HG02970 (cell line): ENCODE data around the gene ARL5C.

Experiments used
- ATAC-seq: cut with Tn5 transposase; IDR thresholded peaks from one replicate; pipeline ENCODE4 v1.9.1; 2021; ENCODE audit warnings: mild to moderate bottlenecking, moderate library complexity, moderate number of reproducible peaks; ENCODE audit not compliant: unreplicated experiment, low FRiP score

ARL5C gene

DNA sequence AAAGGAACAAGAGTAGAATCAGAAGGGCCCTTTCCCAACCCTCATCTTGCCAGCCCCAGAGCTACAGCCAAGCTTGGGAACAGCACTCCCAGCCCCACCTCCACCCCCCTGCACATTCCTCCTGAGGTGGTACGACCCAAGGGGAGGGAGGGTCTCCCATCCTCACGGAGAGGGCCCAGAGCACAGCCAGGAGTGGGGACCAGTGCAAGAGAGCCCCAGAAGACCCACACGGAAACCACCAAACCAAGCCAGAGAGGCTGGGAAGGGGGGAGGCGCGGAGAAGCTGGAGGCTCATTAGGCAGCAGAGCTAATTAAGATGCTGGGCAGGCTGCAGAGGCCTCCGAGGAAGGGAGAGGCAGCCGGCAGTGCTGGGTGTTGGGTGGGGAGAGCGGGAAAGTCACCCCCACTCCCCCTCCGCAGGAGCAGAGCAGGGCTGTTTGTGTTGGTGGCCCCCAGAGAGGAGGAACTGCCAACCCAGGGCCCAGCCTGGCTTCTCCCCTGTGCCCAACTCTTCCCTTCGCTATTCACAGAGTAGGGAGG, 29.1 kb upstream of the ARL5C start:
- no peak for ATAC-seq

DNA sequence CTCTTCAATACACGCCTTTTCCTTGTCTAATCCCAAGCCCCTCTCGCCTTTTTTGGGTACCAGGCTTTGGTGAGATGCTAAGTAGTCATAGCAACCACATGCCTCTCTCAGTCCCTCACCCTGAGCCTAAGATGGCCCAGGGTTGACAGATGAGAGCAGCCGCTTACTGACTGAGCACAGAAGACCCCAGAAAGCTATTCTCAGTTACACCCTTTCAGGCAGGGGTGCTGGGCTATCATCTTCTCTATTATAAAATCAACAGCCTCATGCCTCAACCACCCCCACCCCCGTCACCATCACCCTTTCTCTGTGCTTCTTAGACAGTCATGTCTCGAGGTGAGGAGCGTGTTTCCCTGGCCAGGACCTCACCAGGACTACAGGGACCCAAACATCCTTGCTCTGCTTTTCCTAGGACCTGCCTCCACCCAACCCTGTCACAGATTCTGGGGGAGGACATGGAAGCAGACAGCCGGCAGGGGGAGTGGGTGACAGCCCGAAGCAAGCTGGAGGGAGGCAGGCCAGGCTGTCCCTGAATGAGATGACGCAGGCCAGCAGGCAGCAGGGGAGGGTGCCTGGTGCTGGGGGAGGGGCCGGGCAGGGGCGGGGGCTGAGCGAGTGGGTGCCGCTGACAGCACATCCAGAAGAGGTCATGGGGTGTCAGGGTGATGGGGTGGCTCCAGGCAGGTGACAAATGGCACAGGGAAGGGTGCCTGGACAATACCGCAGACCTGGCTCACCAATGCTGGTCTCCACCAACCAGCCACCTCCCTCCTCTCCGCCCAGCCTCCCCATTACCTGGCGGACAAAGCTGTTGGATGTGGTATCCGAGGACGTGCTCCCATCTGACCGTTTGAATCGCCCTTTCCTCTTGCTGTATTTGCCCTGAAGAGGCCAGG, 28.4 kb upstream of the ARL5C start:
- ATAC-seq = no peak

DNA sequence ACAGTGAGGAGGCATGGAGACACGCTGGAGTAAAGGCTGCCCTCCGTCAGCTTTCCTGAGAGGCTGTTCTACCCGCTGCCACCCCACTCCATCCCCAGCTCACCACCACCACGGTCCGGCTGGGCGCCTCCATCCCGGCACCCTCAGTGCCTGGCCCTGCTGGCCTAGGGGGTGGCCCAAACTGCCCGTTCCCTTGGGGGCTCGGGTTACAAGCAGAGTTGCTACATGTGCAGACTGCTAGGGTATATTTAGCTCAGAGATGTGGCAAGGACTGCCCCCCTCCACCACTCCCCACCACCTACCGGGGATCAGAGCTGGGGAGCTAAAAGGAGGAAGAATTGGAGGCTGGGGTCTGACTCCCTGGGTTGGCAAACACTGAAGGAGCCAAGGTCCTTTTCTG, 27.4 kb upstream of the ARL5C start:
- no peak for ATAC-seq

DNA sequence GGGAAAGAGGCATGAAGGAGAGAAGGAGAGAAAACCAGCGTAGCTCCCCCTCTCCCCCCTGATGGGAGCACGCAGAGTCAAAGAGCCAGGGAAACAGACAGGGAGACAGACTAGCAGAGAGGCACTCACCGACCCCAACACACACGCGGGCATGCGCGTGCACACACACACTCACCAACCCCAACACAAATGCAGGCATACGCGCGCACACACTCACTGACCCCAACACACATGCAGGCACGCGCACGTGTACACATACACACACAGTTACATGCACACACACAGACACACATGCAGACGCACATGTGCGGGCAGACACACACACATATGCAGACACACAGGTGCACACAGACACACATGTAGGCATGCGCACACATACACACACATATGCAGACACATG, 26.9 kb upstream of the ARL5C start:
- ATAC-seq = no peak

DNA sequence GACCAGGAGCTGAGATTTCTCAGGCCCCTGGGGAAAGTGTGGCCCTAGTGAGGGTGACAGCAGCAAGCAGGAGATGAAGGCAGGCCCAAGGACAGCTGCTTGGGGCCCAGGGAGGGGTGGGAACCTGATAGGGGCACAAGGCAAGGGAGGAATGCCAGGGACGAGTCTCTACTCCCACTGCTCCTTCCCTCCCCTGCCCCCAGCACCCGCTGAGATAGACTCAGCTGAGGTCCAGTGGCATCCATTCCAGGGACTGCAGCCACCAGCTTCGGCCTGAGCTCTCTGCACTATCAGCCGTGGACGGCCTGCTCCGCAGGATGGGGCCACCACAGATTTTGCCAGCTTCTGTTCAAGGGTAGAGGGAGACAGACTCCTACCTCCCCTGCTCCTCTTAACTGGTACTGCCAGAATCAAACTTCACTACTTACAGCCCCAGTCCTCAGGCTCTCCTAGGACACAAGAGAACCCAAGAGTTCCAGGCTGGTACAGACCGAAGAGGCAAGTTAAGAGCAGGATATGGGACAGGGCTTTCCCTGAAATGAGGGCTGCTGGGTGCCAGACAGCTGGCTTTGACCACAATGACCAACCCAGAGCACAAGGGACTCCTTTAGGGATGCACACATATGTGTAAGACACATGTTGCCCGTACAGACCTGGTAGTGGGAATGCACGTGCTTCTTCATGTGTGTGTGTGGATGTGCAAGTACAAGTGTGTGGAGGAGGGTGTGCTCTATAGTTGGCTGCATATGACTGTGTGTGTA, 26.0 kb upstream of the ARL5C start:
- ATAC-seq = no peak

DNA sequence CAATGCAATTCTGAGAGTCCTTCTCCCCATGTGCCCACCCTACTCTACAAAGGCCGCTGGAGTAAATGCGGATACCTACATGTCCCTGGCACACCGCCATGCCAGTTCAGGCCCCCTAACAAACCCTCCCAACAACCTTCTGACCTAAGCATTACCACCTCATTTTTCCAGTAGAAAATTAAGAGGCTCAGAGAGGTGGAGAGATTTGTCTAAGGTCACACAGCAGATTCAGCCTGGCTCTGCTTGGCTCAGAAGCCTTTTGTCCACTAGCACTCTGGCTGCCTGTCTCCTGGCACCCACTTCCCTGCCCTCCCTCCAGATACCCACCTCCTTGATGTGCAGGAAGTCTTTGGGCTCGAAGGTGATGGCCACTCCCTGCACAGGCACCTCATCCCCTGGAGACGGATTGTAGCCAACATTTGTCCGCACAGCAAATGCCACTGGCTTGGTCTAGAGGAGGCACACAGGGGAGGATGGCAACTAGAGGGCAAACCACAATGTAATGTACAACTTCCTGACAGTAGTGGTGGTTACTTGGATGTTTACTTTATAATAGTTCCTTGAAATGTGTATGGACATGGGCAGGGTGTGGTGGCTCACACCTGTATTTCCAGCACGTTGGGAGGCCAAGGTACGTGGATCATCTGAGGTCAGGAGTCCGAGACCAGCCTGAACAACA, 21.3 kb upstream of the ARL5C start:
- no peak for ATAC-seq

DNA sequence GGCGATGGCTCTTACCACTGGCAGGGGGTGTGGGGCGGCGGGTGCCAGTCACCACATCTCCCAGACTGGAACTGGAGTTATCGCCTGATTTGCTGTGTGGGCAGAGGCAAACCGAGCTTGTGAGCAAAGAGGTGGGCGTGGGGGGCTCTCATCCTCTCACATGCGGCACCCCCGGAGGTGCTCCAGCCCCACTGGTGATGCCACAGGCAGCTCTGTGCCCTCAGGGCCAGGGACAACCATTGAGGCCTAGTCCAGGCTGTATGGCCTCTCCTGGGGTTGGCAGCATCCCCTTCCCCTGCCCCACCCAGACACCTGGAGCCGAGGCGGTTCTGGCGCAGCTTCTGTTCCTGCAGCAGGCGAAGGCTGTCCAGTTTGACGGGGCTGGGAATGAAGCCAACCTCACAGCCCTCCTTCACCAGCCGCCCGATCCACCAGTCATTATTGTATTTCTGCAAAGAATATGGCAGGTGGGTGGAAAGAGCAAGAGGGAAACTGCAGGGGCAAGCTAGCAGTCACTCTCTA, 20.6 kb upstream of the ARL5C start:
- ATAC-seq = no peak

DNA sequence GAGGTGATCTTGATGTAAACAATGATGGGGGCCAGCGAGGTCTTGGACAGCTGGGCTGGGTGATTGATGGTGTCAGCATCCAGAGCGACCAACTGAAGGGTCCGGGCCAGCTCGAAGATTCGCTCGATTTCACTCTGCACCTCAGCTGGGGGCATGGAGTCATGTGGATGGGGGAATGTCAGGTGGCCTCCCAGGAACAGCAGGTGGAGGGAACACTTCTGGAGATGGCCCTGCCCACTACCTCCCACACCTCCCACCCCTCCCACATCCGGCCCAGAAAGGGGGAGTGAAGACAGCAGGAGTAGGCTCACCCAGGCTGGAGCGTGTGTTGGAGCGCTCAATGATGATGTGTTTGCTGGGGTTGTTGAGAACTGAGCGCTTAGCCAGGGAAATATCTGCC, 17.8 kb upstream of the ARL5C start:
- ATAC-seq = no peak

DNA sequence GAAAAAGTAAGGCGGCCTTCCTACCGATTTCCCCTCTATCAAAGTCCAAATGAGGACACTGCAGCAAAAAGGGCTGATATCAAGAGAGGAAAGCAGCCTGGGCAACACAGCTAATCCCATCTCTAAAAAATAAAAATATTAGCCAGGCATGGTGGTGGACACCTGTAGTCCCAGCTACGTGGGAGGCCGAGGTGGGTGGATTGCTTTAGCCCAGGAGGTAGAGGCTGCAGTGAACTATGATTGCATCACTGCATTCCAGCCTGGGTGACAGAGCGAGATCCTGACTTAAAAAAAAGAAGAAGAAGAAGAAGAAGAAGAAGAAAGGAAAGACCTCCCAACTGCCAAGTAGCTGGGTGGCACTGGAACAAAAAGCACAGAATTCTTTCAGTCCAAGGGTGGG, 17.1 kb upstream of the ARL5C start:
- ATAC-seq = no peak

DNA sequence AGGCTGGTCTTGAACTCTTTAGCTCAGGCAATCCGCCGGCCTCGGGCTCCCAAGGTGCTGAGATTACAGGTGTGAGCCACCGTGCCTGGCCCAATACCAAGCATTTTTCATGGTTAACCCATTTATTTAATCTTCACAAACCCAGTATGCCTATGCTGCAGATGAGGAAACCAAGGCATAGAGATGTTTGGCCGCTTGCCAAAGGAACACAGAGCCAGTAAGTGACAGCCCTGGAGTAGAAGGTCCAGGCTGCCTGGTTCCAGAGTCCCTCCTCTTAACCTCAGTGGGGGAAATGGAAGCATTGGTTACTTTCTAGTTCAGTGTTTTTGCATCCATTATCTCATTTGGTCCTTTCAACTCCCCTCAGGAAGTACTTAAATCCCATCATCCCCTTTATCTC, 15.3 kb upstream of the ARL5C start:
- ATAC-seq = no peak

DNA sequence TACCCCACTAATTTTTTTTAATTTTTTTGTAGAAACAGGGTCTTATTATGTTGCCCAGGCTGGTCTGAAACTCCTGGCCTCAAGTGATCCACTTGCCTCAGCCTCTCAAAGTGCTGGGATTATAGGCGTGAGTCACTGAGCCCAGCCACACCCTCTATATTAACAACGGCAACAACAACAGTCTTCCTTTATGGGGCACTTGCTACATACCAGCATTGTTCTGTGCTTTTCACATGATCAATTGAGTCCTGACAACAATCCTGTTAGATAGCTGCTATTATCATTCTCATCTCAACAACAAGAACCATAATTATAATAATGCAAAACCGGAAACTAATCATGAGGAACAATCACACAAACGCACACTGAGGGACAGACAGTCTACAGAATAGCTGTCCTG, 12.6 kb upstream of the ARL5C start:
- ATAC-seq = no peak

DNA sequence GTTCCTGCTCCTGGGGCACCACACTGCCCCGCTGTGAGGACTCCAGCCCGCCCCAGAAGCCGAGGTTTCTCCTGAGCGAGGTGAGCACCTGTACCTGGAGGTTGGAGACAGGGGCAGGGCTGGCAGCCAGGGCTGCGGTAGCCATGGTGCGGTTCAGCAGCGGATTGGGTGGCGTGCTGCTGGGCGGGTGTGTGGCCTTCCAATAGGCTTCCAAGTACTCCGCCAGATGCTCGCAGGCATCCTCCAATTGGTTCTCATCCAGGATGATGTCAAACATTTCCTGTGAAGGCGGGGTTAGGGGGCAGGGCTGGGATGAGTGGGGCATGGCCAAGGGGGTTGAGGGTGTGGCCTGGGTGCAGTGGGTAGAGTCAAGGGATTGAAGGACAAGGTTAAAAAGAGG, 11.3 kb upstream of the ARL5C start:
- ATAC-seq = no peak

DNA sequence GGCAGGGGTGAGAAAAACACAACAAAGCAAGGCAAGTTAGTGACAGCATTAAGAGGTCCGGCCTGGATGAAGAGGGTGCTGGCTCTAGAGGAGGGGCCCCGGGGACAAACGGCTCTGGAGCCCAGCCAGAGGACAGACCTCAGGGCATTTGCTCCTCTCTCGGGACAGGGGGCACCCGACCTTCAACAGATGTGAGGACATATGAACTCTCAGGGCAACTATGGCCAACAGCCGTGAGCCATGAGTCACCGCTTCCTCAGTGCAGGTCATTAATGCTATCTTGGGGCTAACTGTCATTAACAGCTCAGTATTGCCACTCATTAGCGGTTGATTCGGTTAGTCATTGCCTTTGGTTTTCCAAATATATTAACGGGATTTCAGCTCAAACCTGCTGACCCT, 9.7 kb upstream of the ARL5C start:
- no peak for ATAC-seq

DNA sequence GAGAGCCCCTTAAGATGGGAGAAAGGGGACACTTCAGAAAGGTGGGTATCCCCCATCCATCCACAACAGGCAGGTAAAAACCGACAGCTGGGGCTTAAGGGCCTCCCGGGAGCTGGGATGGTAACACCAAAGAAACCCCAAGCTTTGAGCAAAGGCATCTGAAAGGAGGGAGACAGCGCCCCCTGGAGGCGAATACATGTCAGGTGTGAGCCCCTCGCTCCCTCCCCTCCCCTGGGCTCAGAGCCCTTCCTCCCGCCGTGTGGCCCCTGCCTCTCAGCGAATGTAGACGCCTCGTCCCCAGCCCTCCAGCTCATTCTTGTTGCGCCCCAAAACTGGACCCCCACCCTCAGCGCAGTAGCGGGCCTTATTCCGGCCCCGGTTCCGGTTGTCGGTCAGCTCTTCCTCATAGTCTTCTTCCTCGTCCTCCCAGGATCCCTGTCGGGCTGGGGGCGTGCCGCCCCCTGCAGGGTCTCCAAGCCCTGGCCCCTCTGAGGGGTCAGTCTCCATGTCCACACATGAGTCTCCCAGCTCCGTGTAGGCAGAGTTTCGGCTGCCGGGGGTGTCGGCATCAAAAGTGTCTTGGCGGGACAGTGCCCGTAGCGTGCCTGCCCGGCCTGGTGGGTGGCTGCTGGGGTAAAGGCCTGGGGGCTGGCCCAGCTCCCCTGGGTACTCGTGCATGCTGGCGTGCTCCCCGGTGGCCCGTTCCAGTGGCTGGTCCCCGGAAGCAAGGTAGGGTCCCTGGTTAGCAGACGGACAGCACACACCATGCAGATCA, 9.1 kb upstream of the ARL5C start:
- ATAC-seq = no peak

DNA sequence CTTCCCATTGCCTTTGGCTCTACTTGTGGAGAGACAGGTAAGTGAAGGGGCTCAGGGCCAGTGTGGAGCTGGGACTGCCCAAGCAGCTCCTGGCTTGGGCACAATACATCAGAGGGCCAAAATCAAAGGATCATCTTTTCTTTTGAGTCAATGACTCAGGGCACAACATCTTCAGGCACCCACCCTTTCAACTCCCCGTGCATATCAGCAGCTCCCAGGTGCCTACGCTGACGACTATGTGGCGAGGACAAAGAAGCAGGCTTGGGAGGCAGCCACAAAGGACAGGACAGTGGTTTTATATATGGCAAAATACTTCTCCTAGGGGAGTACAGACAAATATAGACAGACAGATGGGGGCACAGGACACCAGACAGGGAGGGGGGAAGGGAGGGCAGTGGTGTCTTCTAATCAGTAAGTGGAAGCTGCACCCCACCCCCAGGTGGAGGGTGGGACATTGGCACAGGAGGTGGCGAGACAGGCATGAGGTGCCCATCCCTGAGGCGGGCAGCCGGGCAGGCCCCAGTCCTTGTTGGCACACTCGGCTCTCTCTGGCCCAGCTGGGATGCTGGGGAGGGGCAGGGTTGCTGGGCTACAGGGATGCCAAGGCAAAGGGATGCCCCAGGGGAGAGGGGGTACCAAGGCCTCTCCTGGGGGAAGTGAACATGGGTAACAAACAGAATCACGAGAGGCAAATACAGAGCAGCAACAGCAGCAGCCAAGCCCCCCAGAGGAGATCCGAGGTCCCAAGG, 7.7 kb upstream of the ARL5C start:
- ATAC-seq = no peak

DNA sequence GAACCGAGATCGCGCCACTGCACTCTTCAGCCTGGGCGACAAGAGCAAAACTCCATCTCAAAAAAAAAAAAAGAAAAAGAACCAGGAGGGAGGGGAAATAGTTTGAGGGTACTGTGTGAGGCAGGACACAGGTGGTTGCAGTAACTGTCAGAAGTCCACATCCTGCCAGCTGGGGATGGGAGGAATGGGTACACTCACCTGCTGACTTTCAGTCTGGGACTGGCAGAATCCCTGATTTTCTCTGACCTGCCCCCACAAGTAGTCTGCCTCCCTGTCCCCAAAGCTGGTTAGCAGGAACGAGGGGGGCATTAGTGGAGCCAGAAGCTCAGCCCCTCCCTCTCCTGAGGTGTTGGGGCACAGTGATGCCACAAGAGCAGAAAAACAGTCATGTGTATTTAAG, 7.1 kb upstream of the ARL5C start:
- no peak for ATAC-seq

DNA sequence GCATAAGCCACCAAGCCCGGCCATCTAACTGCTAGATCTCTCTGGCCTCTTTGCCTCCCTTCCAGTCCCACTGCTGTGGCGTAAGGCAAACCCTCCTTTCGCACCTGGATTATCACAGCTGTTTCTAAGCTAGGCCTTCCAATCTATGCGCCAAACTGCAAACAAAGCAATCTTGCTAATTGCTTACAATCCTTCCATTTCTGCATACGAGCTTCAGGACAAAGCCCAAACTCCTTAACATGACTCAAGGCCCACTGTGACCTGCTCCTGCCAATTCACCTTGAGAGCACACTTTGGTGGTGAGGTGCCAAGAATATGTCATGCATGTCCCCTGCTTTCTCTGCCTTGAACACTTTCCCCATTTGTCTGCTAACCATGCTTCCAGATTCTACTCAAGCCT, 6.0 kb upstream of the ARL5C start:
- no peak for ATAC-seq

DNA sequence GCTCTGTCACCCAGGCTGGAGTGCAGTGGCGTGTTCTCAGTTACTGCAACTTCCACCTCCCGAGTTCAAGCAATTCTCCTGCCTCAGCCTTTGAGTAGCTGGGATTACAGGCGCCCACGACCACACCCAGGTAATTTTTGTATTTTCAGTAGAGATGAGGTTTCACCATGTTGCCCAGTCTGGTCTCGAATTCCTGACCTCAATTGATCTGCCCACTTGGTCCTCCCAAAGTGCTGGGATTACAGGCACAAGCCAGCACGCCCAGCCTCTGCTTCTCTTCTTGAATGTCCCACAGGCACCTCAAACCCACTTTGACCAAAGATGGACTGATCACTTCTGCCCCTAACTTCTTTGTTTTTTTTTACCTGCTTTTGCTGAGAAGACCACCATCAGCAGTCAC, 4.6 kb upstream of the ARL5C start:
- ATAC-seq = no peak

DNA sequence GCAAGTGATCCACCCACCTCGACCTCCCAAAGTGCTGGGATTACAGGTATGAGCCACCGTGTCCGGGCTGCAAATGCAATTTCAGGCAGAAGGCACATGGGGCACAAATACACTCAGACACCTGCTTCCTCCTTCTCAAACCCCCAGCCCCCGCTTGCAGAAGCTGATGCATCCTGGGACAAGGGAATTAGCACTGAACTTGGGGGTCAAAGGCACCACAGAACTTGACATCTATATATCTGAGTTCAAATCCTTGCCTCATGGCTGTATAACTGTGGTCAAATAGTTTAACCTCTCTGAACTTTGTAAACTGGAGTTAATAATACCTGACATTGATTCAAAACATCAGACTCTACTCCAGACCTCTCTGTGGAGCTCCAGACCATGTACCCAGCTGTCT, 4.1 kb upstream of the ARL5C start:
- ATAC-seq = no peak
